Measurements from ENCODE around the gene SLF1. TPM values are rescaled to one million over a fixed set of nuclear protein-coding genes. Genes with fewer than 3 reads are reported as not detected.

The SLF1 gene
- total RNA-seq, 1 experiment from 2014 or later = 10.2 TPM

DNA sequence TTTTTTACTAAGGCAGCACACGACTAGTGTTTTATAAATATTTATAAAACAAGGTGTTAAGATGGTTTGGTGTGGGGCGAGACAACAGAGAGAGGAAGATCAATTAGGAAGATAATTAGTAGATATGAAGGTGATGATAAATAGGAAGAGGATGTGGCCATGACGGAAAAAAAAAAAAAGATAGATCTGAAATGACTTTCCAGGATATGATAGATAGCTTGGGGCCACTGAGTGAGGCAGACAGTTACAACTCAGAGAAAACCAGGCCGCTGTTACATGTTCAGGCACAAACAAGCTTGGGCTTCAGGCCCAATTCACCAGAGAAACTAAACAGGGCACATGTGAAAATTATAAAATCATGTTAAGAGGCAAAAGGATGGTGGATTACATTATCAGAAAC lies 43.3 kb upstream of the SLF1 start:
- Histone ChIP-seq H3F3A (ENCODE audit: insufficient read depth, low read depth) (no peaks in the 10 kb centered on the region), H3K27ac (no peak overlapping the region), H4K20me1 (ENCODE audit: insufficient read depth) (no peaks in the 10 kb centered on the region), H3K9me2 (ENCODE audit: insufficient read depth) (no peaks in the 10 kb centered on the region), H3K36me3 (ENCODE audit: low read depth) (no peaks in the 10 kb centered on the region), H3K4me3 (no peak overlapping the region), H3K4me1 (replicated peaks; ENCODE audit: insufficient read depth) (no peaks in the 10 kb centered on the region), H2AFZ (no peak overlapping the region), H3K27me3 (ENCODE audit: insufficient read depth, low read depth) (no peaks in the 10 kb centered on the region), H3K79me2 (ENCODE audit: low read depth) (no peaks in the 10 kb centered on the region), H3K4me2 (no peak overlapping the region), H3K9me3 (ENCODE audit: insufficient read depth, low read depth) (no peaks in the 10 kb centered on the region)
- ChIA-PET CTCF (no interaction called here), POLR2A (ENCODE audit: unreplicated experiment) (no interaction called here)
- intact Hi-C loops (cut with micrococcal nuclease; ENCODE audit: unreplicated experiment) = no loop called here
- DNase-seq = no peak
- TF ChIP-seq EZH2 (IDR thresholded peaks at IDR 0.05; ENCODE audit: low read depth) (no peak), CTCF (conservative IDR thresholded peaks at IDR 0.05) (no peak)
- no TSS peak for BruUV-seq (replicated peaks)

GRCh38 chr5:94577466-94578245 lies 40.8 kb upstream of the SLF1 start:
- Histone ChIP-seq H4K20me1 (ENCODE audit: insufficient read depth) (no peaks in the 10 kb centered on the region), H3K9me2 (ENCODE audit: insufficient read depth) (no peaks in the 10 kb centered on the region), H3F3A (ENCODE audit: insufficient read depth, low read depth) (no peaks in the 10 kb centered on the region), H2AFZ (no peak overlapping the region), H3K4me1 (replicated peaks; ENCODE audit: insufficient read depth) (no peaks in the 10 kb centered on the region), H3K4me2 (no peak overlapping the region), H3K36me3 (ENCODE audit: low read depth) (no peaks in the 10 kb centered on the region), H3K27ac (no peak overlapping the region), H3K4me3 (no peak overlapping the region), H3K9me3 (ENCODE audit: insufficient read depth, low read depth) (no peaks in the 10 kb centered on the region), H3K27me3 (ENCODE audit: insufficient read depth, low read depth) (no peaks in the 10 kb centered on the region), H3K79me2 (ENCODE audit: low read depth) (no peaks in the 10 kb centered on the region)
- POLR2A ChIA-PET (ENCODE audit: unreplicated experiment) = no interaction called here
- intact Hi-C loops (cut with micrococcal nuclease; ENCODE audit: unreplicated experiment) = no loop called here
- no TSS peak for BruUV-seq (replicated peaks)
- no peak for DNase-seq
- TF ChIP-seq CTCF (conservative IDR thresholded peaks at IDR 0.05) (no peak), EZH2 (IDR thresholded peaks at IDR 0.05; ENCODE audit: low read depth) (no peak)
- CTCF ChIA-PET = no interaction called here

DNA sequence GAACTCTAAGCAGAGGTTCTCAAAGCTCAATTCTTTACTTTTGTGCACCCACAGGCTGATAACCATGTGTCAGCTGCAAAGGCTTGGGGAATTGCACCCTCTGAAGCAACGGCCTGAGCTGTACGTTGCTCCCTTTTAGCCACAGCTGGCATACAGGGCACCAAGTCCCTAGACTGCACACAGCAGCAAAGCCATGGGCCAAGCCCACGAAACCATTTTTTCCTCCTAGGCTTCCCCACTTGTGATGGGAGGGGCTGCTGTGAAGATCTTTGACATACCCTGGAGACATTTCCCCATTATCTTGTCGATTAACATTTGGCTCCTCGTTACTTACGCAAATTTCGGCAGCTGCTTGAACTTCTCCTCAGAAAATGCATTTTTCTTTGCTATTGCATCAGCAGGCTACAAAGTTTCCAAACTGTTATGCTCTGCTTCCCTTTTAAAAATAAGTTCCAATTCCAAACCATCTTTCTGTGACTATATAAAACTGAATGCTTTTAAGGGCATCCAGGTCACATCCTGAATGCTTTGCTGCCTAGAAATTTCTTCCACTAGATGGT lies 23.1 kb upstream of the SLF1 start:
- H3K4me3 ChIP-seq = no peak overlapping the region
- no peak for TF ChIP-seq EZH2 (IDR thresholded peaks at IDR 0.05; ENCODE audit: low read depth)
- TF ChIP-seq CTCF (conservative IDR thresholded peaks at IDR 0.05) = no peak
- POLR2A ChIA-PET (ENCODE audit: unreplicated experiment) = no interaction called here
- H3K27me3 ChIP-seq (ENCODE audit: insufficient read depth, low read depth) = no peaks in the 10 kb centered on the region
- H3K4me2 ChIP-seq = no peak overlapping the region
- DNase-seq = no peak
- intact Hi-C loops (cut with micrococcal nuclease; ENCODE audit: unreplicated experiment) = no loop called here
- no peaks in the 10 kb centered on the region for H3K4me1 ChIP-seq (replicated peaks; ENCODE audit: insufficient read depth)
- CTCF ChIA-PET = no interaction called here
- H3K27ac ChIP-seq = no peak overlapping the region
- no peak overlapping the region for H2AFZ ChIP-seq
- H4K20me1 ChIP-seq (ENCODE audit: insufficient read depth) = no peaks in the 10 kb centered on the region
- H3K9me3 ChIP-seq (ENCODE audit: insufficient read depth, low read depth) = no peaks in the 10 kb centered on the region
- H3K79me2 ChIP-seq (ENCODE audit: low read depth) = no peaks in the 10 kb centered on the region
- H3K36me3 ChIP-seq (ENCODE audit: low read depth) = no peaks in the 10 kb centered on the region
- no peaks in the 10 kb centered on the region for H3K9me2 ChIP-seq (ENCODE audit: insufficient read depth)
- BruUV-seq (replicated peaks) = no TSS peak
- no peaks in the 10 kb centered on the region for H3F3A ChIP-seq (ENCODE audit: insufficient read depth, low read depth)
